Mesothelial cell of epicardium (in vitro differentiated cells): Measurements from ENCODE around the gene VTN. TPM values are rescaled to one million over a fixed set of nuclear protein-coding genes. Genes with fewer than 3 reads are reported as not detected.

Source experiments
- DNase-seq, 2 experiments: peaks; one replicate each; pipeline ENCODE4 v3.0.0; 2021; ENCODE audit warnings: low spot score in 2 of 2; ENCODE audit not compliant: unreplicated experiment in 2 of 2
- H3K27ac Mint-ChIP-seq: 2 replicates; pipeline ENCODE4 v1.8.0; 2021; ENCODE audit warnings: mixed read lengths
- H3K27me3 Mint-ChIP-seq: 2 replicates; pipeline ENCODE4 v1.8.0; 2021; ENCODE audit warnings: low read depth, mixed read lengths
- H3K36me3 Mint-ChIP-seq: 2 replicates; pipeline ENCODE4 v1.8.0; 2021; ENCODE audit warnings: mixed read lengths
- H3K4me1 Mint-ChIP-seq: 2 replicates; pipeline ENCODE4 v1.8.0; 2021; ENCODE audit warnings: mixed read lengths
- H3K4me3 Mint-ChIP-seq: 2 replicates; pipeline ENCODE4 v1.8.0; 2021; ENCODE audit warnings: mild to moderate bottlenecking, moderate library complexity, mixed read lengths
- H3K9me3 Mint-ChIP-seq: 2 replicates; pipeline ENCODE4 v1.8.0; 2021; ENCODE audit warnings: mixed read lengths
- total RNA-seq: library from RNA; stranded (reverse); gene quantifications from 3 replicates; pipeline ENCODE4 v1.2.1, GENCODE V29; 2021
- TF ChIP-seq, protein P1 (sequence below): fragments of 200-600 bp; sonication (generic); IDR thresholded peaks from one replicate; pipeline ENCODE4 v1.5.0; 2021; ENCODE audit warnings: antibody characterized with exemption; ENCODE audit not compliant: unreplicated experiment

Gene VTN
- total RNA-seq, 1 donor from 2014 or later: 0.47 TPM

DNA sequence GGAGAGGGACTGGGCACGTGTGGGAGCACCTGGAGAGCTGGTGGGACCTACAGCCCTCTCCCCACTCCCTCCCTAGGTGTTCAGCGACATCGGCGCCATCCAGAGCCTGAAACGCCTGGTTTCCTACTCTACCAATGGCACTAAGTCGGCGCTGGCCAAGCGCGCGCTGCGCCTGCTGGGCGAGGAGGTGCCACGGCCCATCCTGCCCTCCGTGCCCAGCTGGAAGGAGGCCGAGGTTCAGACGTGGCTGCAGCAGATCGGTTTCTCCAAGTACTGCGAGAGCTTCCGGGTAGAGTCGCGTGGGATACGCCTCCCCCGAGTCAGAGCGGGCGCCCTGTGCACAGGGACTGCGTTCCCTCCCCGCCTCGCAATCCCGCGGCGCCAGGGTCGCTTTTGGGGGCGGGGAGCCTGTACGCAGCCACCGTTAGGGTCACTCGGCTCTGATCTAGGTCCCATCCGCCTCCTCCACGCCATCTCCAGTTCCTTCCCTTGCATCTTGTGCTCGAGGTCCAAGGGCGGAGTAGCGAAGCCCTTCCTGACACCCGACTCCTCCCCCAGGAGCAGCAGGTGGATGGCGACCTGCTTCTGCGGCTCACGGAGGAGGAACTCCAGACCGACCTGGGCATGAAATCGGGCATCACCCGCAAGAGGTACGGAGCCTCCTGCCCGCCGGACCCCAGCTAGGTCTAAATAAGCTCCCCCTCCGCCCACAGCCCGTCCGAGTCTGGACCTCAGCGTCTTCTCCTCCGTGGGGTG lies 14.4 kb upstream of the VTN start:
- Mint-ChIP-seq H3K27me3 (peaks cover 60% of the 10 kb centered on the region), H3K9me3 (no peaks in the 10 kb centered on the region), H3K4me3 (peak overlapping the region; percentile 73), H3K36me3 (peaks cover 5% of the 10 kb centered on the region), H3K4me1 (peaks cover 13% of the 10 kb centered on the region), H3K27ac (no peak overlapping the region)
- TF ChIP-seq, protein P1, sequence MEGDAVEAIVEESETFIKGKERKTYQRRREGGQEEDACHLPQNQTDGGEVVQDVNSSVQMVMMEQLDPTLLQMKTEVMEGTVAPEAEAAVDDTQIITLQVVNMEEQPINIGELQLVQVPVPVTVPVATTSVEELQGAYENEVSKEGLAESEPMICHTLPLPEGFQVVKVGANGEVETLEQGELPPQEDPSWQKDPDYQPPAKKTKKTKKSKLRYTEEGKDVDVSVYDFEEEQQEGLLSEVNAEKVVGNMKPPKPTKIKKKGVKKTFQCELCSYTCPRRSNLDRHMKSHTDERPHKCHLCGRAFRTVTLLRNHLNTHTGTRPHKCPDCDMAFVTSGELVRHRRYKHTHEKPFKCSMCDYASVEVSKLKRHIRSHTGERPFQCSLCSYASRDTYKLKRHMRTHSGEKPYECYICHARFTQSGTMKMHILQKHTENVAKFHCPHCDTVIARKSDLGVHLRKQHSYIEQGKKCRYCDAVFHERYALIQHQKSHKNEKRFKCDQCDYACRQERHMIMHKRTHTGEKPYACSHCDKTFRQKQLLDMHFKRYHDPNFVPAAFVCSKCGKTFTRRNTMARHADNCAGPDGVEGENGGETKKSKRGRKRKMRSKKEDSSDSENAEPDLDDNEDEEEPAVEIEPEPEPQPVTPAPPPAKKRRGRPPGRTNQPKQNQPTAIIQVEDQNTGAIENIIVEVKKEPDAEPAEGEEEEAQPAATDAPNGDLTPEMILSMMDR: no peak
- no peak for DNase-seq

DNA sequence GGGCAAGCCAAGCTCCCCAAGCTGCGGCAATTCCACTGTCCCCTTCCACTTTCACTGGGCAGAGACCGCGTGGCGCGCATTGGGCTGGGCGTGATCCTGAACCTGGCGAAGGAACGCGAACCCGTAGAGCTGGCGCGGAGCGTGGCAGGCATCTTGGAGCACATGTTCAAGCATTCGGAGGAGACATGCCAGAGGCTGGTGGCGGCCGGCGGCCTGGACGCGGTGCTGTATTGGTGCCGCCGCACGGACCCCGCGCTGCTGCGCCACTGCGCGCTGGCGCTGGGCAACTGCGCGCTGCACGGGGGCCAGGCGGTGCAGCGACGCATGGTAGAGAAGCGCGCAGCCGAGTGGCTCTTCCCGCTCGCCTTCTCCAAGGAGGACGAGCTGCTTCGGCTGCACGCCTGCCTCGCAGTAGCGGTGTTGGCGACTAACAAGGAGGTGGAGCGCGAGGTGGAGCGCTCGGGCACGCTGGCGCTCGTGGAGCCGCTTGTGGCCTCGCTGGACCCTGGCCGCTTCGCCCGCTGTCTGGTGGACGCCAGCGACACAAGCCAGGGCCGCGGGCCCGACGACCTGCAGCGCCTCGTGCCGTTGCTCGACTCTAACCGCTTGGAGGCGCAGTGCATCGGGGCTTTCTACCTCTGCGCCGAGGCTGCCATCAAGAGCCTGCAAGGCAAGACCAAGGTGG lies 11.2 kb upstream of the VTN start:
- H3K9me3 Mint-ChIP-seq: no peaks in the 10 kb centered on the region
- TF ChIP-seq, protein P1: no peak
- H3K36me3 Mint-ChIP-seq: peaks cover 4% of the 10 kb centered on the region
- H3K4me3 Mint-ChIP-seq: peak overlapping the region; percentile 25
- no peak for DNase-seq
- no peak overlapping the region for H3K27ac Mint-ChIP-seq
- peaks cover 68% of the 10 kb centered on the region for H3K27me3 Mint-ChIP-seq
- peaks cover 13% of the 10 kb centered on the region for H3K4me1 Mint-ChIP-seq

DNA sequence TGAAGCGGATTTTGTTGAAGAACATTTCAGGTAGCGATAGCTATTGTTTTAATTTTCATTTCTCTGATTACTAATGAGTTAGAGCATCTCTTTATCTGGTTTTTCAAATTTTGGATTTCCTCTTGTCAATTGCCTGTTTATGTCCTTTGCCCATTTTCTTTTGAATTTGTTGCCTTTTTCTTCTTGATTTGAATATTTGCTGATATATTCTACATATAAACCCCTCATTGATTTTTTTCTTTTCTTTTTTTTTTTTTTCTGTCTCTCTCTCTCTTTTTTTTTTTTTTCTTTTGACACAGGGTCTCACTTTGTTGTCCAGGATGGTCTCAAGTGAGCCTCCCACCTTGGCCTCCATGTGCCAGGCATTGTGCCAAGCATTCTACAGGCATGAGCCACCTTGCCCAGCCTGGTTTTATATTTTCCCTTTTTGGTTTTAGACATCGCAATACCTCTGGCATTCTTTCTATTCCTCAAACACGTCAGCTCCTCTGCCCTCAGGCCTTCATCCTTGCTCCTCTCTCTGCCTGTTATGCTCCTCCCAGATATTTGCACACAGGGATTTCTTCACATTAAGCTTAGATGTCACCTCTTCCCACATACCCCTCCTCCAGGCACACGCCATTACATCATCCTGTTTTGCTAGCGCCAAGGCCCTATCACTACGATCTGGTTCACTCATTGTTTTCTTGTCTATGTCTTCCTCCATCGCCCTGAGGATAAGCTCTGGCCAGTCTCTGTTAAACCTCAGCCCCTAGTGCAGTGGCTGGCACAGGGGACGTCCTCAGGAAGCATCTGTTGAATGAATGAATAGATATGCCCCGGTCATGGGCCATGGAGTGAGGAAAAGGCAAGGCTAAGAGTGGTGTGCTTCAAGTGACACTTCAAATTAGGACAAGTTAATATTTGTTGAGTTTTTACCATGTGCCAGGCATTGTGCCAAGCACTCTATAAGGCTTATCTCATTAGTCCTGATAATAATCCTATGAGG lies 10.0 kb upstream of the VTN start:
- TF ChIP-seq, protein P1: no peak
- DNase-seq: no peak
- H3K4me1 Mint-ChIP-seq: peaks cover 9% of the 10 kb centered on the region
- H3K27ac Mint-ChIP-seq: no peak overlapping the region
- peaks cover 4% of the 10 kb centered on the region for H3K36me3 Mint-ChIP-seq
- peaks cover 65% of the 10 kb centered on the region for H3K27me3 Mint-ChIP-seq
- no peak overlapping the region for H3K4me3 Mint-ChIP-seq
- H3K9me3 Mint-ChIP-seq: no peaks in the 10 kb centered on the region

DNA sequence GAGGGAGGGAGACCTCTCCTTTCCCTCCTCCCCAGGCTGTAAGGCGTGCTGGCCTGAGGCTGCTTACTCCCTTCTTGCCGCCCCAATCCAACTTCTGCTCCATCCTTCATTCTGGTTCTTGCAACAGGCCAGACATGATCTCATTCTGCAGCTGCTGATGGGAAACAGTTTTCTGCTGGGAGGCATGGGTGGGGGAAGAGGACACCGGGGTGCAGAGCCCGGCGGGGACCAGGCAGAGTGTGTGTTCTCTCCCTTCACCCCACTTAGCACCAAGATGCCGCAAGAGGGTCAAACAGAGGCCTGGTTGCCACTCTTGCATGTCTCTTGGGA lies 2.8 kb upstream of the VTN start:
- Mint-ChIP-seq H3K4me3 (peak overlapping the region; percentile 57), H3K27me3 (peaks cover 30% of the 10 kb centered on the region), H3K27ac (no peak overlapping the region), H3K36me3 (no peaks in the 10 kb centered on the region), H3K4me1 (peaks cover 13% of the 10 kb centered on the region), H3K9me3 (no peaks in the 10 kb centered on the region)
- no peak for DNase-seq
- TF ChIP-seq, protein P1: no peak

DNA sequence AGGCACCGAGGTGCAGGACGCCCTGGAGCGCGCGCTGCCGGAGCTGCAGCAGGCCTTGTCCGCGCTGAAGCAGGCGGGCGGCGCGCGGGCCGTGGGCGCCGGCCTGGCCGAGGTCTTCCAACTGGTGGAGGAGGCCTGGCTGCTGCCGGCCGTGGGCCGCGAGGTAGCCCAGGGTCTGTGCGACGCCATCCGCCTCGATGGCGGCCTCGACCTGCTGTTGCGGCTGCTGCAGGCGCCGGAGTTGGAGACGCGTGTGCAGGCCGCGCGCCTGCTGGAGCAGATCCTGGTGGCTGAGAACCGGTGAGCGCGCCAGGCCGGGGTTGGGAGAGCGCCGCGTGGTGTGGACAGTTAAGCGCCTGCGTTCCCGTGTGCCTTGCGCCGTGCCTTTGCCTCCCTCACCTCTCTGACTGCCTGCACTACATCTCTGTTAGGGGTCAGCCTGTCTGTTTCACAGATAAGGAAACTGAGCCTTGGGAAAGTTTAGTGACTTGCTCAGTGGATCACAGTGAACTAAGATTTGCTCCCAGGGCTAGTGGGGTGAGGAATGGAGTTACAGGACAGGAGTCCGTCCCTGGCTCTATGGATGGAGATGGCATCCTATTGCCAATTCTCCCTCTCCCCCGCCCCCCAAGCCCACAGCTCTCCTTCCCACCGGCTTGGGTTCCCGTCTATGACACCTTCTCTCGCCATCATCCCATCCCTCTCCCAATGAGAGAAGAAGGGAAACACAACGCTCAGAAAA lies 2.3 kb upstream of the VTN start:
- Mint-ChIP-seq H3K27ac (no peak overlapping the region), H3K36me3 (no peaks in the 10 kb centered on the region), H3K4me1 (peaks cover 13% of the 10 kb centered on the region), H3K4me3 (peak overlapping the region; percentile 57), H3K9me3 (no peaks in the 10 kb centered on the region), H3K27me3 (peaks cover 30% of the 10 kb centered on the region)
- TF ChIP-seq, protein P1: no peak
- DNase-seq: no peak
